GM12891 (cell line): Measurements from ENCODE around the gene TEAD1.

Experiments used
- DNase-seq: peaks from one replicate; pipeline ENCODE4 v3.0.0; 2011; ENCODE audit warnings: low spot score; ENCODE audit not compliant: insufficient read length
- FAIRE-seq: peaks from 2 replicates; lab custom pipeline; 2011; peaks lifted over from hg19 to GRCh38; lab: Jason Lieb, UNC
- PAX5 ChIP-seq: IDR thresholded peaks from 2 replicates; pipeline ENCODE4 v1.6.1; 2011; ENCODE audit warnings: low read length, moderate library complexity, mild to moderate bottlenecking; ENCODE audit not compliant: insufficient read depth, severe bottlenecking
- POLR2A ChIP-seq: IDR thresholded peaks from 2 replicates; pipeline ENCODE4 v1.6.1; 2011; ENCODE audit warnings: low read depth, low read length, control low read depth
- POLR2AphosphoS5 ChIP-seq: IDR thresholded peaks from 2 replicates; pipeline ENCODE4 v1.6.1; 2011; ENCODE audit warnings: low read depth, low read length, control low read depth
- POU2F2 ChIP-seq: IDR thresholded peaks from 2 replicates; pipeline ENCODE4 v1.6.1; 2011; ENCODE audit warnings: low read depth, mild to moderate bottlenecking, control low read depth, low read length, moderate library complexity
- SPI1 ChIP-seq: IDR thresholded peaks from 2 replicates; pipeline ENCODE4 v1.6.1; 2011; ENCODE audit warnings: low read depth, low read length, control low read depth
- TAF1 ChIP-seq: IDR thresholded peaks from 2 replicates; pipeline ENCODE4 v1.6.1; 2011; ENCODE audit warnings: low read depth, low read length, control low read depth

Gene TEAD1

DNA sequence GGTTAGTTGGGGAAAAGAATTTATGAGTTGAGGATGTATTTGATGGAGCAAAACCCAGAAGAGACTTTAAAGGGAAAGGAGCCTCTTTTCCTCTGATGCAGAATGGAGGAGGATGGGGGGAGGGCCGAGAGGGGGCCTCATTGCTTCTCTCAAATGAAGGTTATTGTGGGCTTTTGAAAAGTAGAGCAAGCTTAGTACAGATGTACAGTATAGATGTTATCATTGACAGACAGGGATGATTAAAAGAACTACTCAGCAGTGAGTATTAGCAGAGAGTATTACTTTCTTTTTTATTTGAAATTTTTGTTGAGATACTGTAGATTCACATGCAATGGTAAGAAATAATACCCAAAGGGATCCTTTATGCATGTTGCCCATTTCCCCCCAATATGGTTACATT lies 98.1 kb downstream of the TEAD1 start:
- no peak for DNase-seq
- TF ChIP-seq PAX5 (no peak), SPI1 (no peak), POU2F2 (no peak), POLR2AphosphoS5 (no peak), TAF1 (no peak), POLR2A (no peak)
- no peak for FAIRE-seq

- DNase-seq, result no peak
- FAIRE-seq, result no peak
- TF ChIP-seq TAF1, result no peak
- no peak for TF ChIP-seq PAX5
- no peak for TF ChIP-seq POLR2A
- no peak for TF ChIP-seq POU2F2
- no peak for TF ChIP-seq SPI1
- TF ChIP-seq POLR2AphosphoS5, result no peak
These were observed 99.4 kb downstream of the TEAD1 start for GRCh38 chr11:12773591-12773990.

GRCh38 chr11:12775955-12776354 lies 101.7 kb downstream of the TEAD1 start:
- no peak for FAIRE-seq
- no peak for TF ChIP-seq SPI1
- no peak for TF ChIP-seq PAX5
- no peak for TF ChIP-seq POU2F2
- no peak for TF ChIP-seq TAF1
- no peak for TF ChIP-seq POLR2AphosphoS5
- TF ChIP-seq POLR2A, result no peak
- DNase-seq, result no peak

- FAIRE-seq (no peak), DNase-seq (no peak)
- TF ChIP-seq PAX5, result no peak
These were observed 103.1 kb downstream of the TEAD1 start for GRCh38 chr11:12777208-12777874.

DNA sequence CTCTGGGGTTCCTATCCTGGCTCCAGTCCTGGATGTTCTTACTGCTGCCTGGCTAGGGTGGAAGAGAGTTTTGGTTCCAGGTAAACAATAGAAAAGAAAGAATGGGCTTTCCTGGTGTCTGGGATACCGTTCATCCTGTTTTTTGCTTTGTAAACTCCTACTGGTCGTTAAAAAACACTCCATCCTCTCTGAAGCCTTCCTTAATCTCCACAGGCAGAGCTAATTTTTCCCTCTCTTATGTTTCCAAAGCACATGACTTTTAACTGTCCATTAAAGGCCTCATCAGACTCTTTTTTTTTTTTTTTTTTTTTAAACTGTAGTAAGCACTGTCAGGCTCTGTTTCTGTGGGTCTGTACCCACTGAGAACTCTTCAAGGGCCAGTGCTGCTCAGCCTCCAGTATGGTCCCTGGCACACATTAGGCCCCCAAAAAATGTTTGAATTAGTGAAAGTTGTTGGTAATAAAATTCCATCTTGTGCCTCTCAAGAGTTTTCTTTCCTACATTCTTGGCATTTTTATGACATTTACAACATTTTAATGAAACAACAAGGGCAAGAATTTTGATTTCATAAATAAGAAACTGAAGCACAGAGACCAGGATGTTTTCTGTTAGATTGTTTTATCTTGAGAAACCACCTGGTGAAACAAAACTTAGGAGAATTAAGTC lies 104.2 kb downstream of the TEAD1 start:
- DNase-seq, result no peak
- FAIRE-seq, result no peak
- TF ChIP-seq TAF1 (no peak), SPI1 (no peak), POLR2A (no peak), POU2F2 (no peak), PAX5 (no peak), POLR2AphosphoS5 (no peak)

- TF ChIP-seq POU2F2, result no peak
- TF ChIP-seq SPI1, result no peak
- TF ChIP-seq POLR2A, result no peak
- no peak for TF ChIP-seq POLR2AphosphoS5
- no peak for TF ChIP-seq TAF1
- FAIRE-seq (no peak), DNase-seq (no peak)
These were observed 109.5 kb downstream of the TEAD1 start for GRCh38 chr11:12783765-12784164.

- no peak for TF ChIP-seq TAF1
- TF ChIP-seq POLR2A, result no peak
- no peak for TF ChIP-seq SPI1
- DNase-seq (no peak), FAIRE-seq (no peak)
These were observed 110.2 kb downstream of the TEAD1 start for GRCh38 chr11:12784445-12784844.

DNA sequence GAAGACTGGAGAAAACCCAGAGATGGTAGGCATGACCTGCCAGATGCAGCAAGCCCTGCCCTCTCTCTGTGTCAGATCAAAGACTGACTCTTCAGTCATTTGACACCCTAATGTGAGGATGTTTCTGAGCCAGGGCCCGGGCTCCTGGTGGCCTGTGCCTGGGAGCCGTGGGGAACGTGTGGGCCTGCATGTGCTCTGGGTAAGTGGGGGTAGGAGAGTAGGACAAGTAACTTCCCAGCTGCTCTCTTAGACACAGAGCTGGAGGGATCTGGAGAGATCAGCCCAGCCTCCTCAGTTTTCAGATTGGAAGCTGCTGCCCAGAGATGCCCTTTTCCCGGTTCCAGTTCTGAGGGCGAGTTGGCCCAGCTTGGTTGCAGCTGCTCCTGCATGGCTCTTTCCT lies 110.8 kb downstream of the TEAD1 start:
- TF ChIP-seq POU2F2, result no peak
- TF ChIP-seq PAX5, result no peak
- TF ChIP-seq POLR2AphosphoS5, result no peak
- TF ChIP-seq TAF1, result no peak
- TF ChIP-seq SPI1, result no peak
- no peak for TF ChIP-seq POLR2A
- FAIRE-seq (no peak), DNase-seq (no peak)

GRCh38 chr11:12785901-12786300 lies 111.7 kb downstream of the TEAD1 start:
- TF ChIP-seq SPI1 (no peak), POU2F2 (no peak), PAX5 (no peak), POLR2AphosphoS5 (no peak), TAF1 (no peak), POLR2A (no peak)
- FAIRE-seq (no peak), DNase-seq (no peak)

GRCh38 chr11:12786450-12786849 lies 112.2 kb downstream of the TEAD1 start:
- DNase-seq, result no peak
- TF ChIP-seq POLR2AphosphoS5, result no peak
- TF ChIP-seq POU2F2, result no peak
- TF ChIP-seq PAX5, result no peak
- FAIRE-seq, result no peak
